SK-MEL-5 (cell line): ENCODE measurements around the gene KRTAP3-2. TPM values are rescaled to one million over a fixed set of nuclear protein-coding genes. Genes with fewer than 3 reads are reported as not detected.

Experiments
- DNase-seq: peaks from one replicate; pipeline ENCODE4 v3.0.0-alpha.2; 2016; ENCODE audit warnings: low read depth, low spot score
- in situ Hi-C: cut with HindIII; loops from 2 replicates; pipeline ENCODE4 v1.10.0; 2016; ENCODE audit warnings: low sequenced_read_pairs, high pct_unique_total_duplicates, low pct_unique_long_range_greater_than_20kb
- small RNA-seq, 2 experiments: library from RNA; depleted of rRNA; stranded (forward); fragments of <200 nt; gene quantifications; one replicate each; pipeline ENCODE3, GENCODE V24; 2014
- total RNA-seq: library from RNA; depleted of rRNA; stranded (reverse); fragments of >200 nt; shearing (Covaris generic); gene quantifications from 2 replicates; pipeline ENCODE4 v1.2.3, GENCODE V29; 2014; rRNA removed

KRTAP3-2 gene
- total RNA-seq, 1 experiment from 2014 or later = not detected

- DNase-seq = no peak
- in situ Hi-C loops = no loop called here
These were observed 48.6 kb downstream of the KRTAP3-2 start for GRCh38 chr17:40951011-40951622.

GRCh38 chr17:40950176-40950575, 49.5 kb downstream of the KRTAP3-2 start:
- no peak for DNase-seq
- in situ Hi-C loops = no loop called here

- no peak for DNase-seq
- in situ Hi-C loops = no loop called here
These were observed 50.3 kb downstream of the KRTAP3-2 start for GRCh38 chr17:40949418-40949817.

Small RNAs within 50 kb of the gene (small RNA-seq; reads per million reads assigned to genes)
- 0 reads per million in 2 experiments for gene KRTAP3-4P

Other genes with a start within 250 kb of the KRTAP3-2 start
- 0.05 and 0.27 TPM in 2 replicates for gene KRT25, start 244.6 kb downstream of the KRTAP3-2 start, total RNA-seq
- gene KRT26, start 227.7 kb downstream of the KRTAP3-2 start, total RNA-seq = not detected in 2 replicates
- 5.9 and 6.9 TPM in 2 replicates for gene KRT27, start 217.4 kb downstream of the KRTAP3-2 start, total RNA-seq
- not detected in 2 replicates for gene KRT28, start 199.9 kb downstream of the KRTAP3-2 start, total RNA-seq
- 8.1 and 15.9 TPM in 2 replicates for gene KRT10, start 177.3 kb downstream of the KRTAP3-2 start, total RNA-seq
- gene KRT12, start 132.7 kb downstream of the KRTAP3-2 start, total RNA-seq = 0.59 and 0.82 TPM in 2 replicates
- not detected in 2 replicates for gene KRT20, start 114.7 kb downstream of the KRTAP3-2 start, total RNA-seq
- gene KRT23, start 62.3 kb downstream of the KRTAP3-2 start, total RNA-seq = not detected in 2 replicates
- gene KRT39, start 33.0 kb downstream of the KRTAP3-2 start, total RNA-seq = not detected in 2 replicates
- not detected in 2 replicates for gene KRT40, start 15.6 kb downstream of the KRTAP3-2 start, total RNA-seq
- gene KRTAP3-3, start 5.7 kb downstream of the KRTAP3-2 start, total RNA-seq = not detected in 2 replicates
- gene KRTAP3-1, start 9.2 kb upstream of the KRTAP3-2 start, total RNA-seq = not detected in 2 replicates
- not detected in 2 replicates for gene KRTAP1-5, start 27.3 kb upstream of the KRTAP3-2 start, total RNA-seq
- not detected in 2 replicates for gene KRTAP1-4, start 30.3 kb upstream of the KRTAP3-2 start, total RNA-seq
- gene KRTAP1-3, start 35.0 kb upstream of the KRTAP3-2 start, total RNA-seq = not detected in 2 replicates
- not detected in 2 replicates for gene KRTAP1-1, start 41.5 kb upstream of the KRTAP3-2 start, total RNA-seq
- not detected in 2 replicates for gene KRTAP2-1, start 47.4 kb upstream of the KRTAP3-2 start, total RNA-seq
- not detected in 2 replicates for gene KRTAP2-2, start 55.3 kb upstream of the KRTAP3-2 start, total RNA-seq
- not detected in 2 replicates for gene KRTAP2-3, start 60.2 kb upstream of the KRTAP3-2 start, total RNA-seq
- gene KRTAP2-4, start 66.0 kb upstream of the KRTAP3-2 start, total RNA-seq = not detected in 2 replicates
- not detected in 2 replicates for gene KRTAP4-7, start 84.2 kb upstream of the KRTAP3-2 start, total RNA-seq
- gene KRTAP4-8, start 98.2 kb upstream of the KRTAP3-2 start, total RNA-seq = not detected in 2 replicates
- not detected in 2 replicates for gene KRTAP4-16, start 102.3 kb upstream of the KRTAP3-2 start, total RNA-seq
- gene KRTAP4-9, start 105.5 kb upstream of the KRTAP3-2 start, total RNA-seq = not detected in 2 replicates
- not detected in 2 replicates for gene KRTAP4-11, start 118.5 kb upstream of the KRTAP3-2 start, total RNA-seq
- not detected in 2 replicates for gene KRTAP4-12, start 124.3 kb upstream of the KRTAP3-2 start, total RNA-seq
- not detected in 2 replicates for gene KRTAP4-6, start 140.6 kb upstream of the KRTAP3-2 start, total RNA-seq
- gene KRTAP4-5, start 149.9 kb upstream of the KRTAP3-2 start, total RNA-seq = not detected in 2 replicates
- not detected in 2 replicates for gene KRTAP4-4, start 160.8 kb upstream of the KRTAP3-2 start, total RNA-seq
- not detected in 2 replicates for gene KRTAP4-3, start 168.3 kb upstream of the KRTAP3-2 start, total RNA-seq
- gene KRTAP4-2, start 178.3 kb upstream of the KRTAP3-2 start, total RNA-seq = not detected in 2 replicates
- not detected in 2 replicates for gene KRTAP4-1, start 185.0 kb upstream of the KRTAP3-2 start, total RNA-seq
- not detected in 2 replicates for gene KRTAP9-1, start 190.0 kb upstream of the KRTAP3-2 start, total RNA-seq
- not detected in 2 replicates for gene KRTAP9-2, start 226.7 kb upstream of the KRTAP3-2 start, total RNA-seq
- gene KRTAP9-3, start 232.5 kb upstream of the KRTAP3-2 start, total RNA-seq = not detected in 2 replicates
- gene KRTAP9-8, start 238.1 kb upstream of the KRTAP3-2 start, total RNA-seq = not detected in 2 replicates
- gene KRTAP9-4, start 249.8 kb upstream of the KRTAP3-2 start, total RNA-seq = not detected in 2 replicates